Measurements from ENCODE around the gene CHST11. TPM values are rescaled to one million over a fixed set of nuclear protein-coding genes. Genes with fewer than 3 reads are reported as not detected.

The CHST11 gene
- total and polyA plus RNA-seq, 9 of the 15 experiments (the other 6 are each of a cell fraction or from before 2014, with no cell fraction given), result 2.3 to 38.7 (median 15.0) TPM

DNA sequence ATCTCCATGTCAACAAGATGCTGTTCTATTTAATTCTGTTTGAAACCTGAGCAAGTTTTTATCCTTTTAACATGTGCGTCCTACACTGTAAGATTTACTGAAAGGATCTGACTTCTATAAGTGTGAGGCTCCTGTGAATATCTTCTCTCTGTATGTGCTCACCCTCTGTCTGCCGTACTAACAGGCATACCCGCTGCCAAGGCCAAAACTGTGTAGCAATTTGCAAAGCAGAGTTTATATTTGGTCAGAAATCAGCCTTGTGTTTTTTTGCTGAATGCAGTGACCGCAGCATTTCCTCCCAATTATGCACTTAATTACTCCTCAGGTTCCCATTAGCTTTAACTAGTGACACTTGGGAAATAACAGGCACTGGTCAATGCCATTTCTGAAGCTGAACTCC, 12.3 kb downstream of the CHST11 start:
- DNase-seq (ENCODE audit: extremely low read depth in 1 of 4, low spot score in 3 of 4) (no peak), FAIRE-seq (no peak), ATAC-seq (no peak)
- no peak overlapping the region for H3K4me3 ChIP-seq
- H2AFZ ChIP-seq (ENCODE audit: low read depth, low read length), result no peak overlapping the region
- no peaks in the 10 kb centered on the region for H3K9me3 ChIP-seq (replicated peaks; ENCODE audit: control insufficient read depth, insufficient read depth, low read depth, low read length)
- H3K27me3 ChIP-seq (ENCODE audit: control insufficient read depth in 2 of 2, insufficient read depth in 2 of 2, low read length in 2 of 2), result no peaks in the 10 kb centered on the region
- POLR2A ChIA-PET, result interaction anchor here (0.7 to 1.3 kb wide), 2 partner anchors 10 to 132 kb away, joined by 3 read pairs; no protein-coding TSS in a partner anchor
- in situ Hi-C loops (cut with MboI), result no loop called here
- peaks cover 95% of the 10 kb centered on the region for H3K79me2 ChIP-seq (ENCODE audit: control insufficient read depth, insufficient read depth, low read length)
- H3K27ac ChIP-seq (ENCODE audit: extremely low read depth, low read depth, low read length), result no peak overlapping the region
- no peak overlapping the region for H3K4me2 ChIP-seq (ENCODE audit: insufficient read depth, low read length)
- BruUV-seq (replicated peaks), result no TSS peak
- intact Hi-C loops (cut with micrococcal nuclease), result loop anchor here (5.0 kb wide), 1 partner anchor 43 kb away; no protein-coding TSS in a partner anchor
- H4K20me1 ChIP-seq (replicated peaks; ENCODE audit: control insufficient read depth, insufficient read depth, low read length), result no peaks in the 10 kb centered on the region
- H3K9me1 ChIP-seq (ENCODE audit: control insufficient read depth, insufficient read depth, low read length), result no peaks in the 10 kb centered on the region
- no peak overlapping the region for H3K9ac ChIP-seq (ENCODE audit: insufficient read depth in 1 of 2, low read depth in 2 of 2, low read length in 2 of 2)
- TF ChIP-seq ZNF165 (CRISPR knock-in tag; IDR thresholded peaks at IDR 0.05; ENCODE audit: borderline replicate concordance) (no peak), ZNF354B (CRISPR knock-in tag; IDR thresholded peaks at IDR 0.05) (no peak), PYGO2 (tag; IDR thresholded peaks at IDR 0.05) (no peak), HNRNPL (IDR thresholded peaks at IDR 0.05; ENCODE audit: low read depth, low read length) (no peak), TBP (optimal IDR thresholded peaks at IDR 0.05; ENCODE audit: low read depth, low read length) (no peak), EP300 (IDR thresholded peaks at IDR 0.05; ENCODE audit: low read length) (no peak), SOX6 (IDR thresholded peaks at IDR 0.05) (no peak), NFRKB (IDR thresholded peaks at IDR 0.05; ENCODE audit: low read depth) (no peak), MXI1 (IDR thresholded peaks at IDR 0.05; ENCODE audit: low read depth, low read length) (no peak), TFE3 (CRISPR knock-in tag; IDR thresholded peaks at IDR 0.05) (no peak), E2F6 (IDR thresholded peaks at IDR 0.05; ENCODE audit: borderline replicate concordance in 1 of 2, extremely low read depth in 1 of 2, insufficient read depth in 1 of 2, insufficient read length in 1 of 2, low read depth in 1 of 2, low read length in 1 of 2, poor library complexity in 1 of 2, severe bottlenecking in 1 of 2) (no peak), ZNF395 (CRISPR knock-in tag; IDR thresholded peaks at IDR 0.05) (no peak)
- TF ChIP-seq, protein P1, sequence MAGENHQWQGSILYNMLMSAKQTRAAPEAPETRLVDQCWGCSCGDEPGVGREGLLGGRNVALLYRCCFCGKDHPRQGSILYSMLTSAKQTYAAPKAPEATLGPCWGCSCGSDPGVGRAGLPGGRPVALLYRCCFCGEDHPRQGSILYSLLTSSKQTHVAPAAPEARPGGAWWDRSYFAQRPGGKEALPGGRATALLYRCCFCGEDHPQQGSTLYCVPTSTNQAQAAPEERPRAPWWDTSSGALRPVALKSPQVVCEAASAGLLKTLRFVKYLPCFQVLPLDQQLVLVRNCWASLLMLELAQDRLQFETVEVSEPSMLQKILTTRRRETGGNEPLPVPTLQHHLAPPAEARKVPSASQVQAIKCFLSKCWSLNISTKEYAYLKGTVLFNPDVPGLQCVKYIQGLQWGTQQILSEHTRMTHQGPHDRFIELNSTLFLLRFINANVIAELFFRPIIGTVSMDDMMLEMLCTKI (IDR thresholded peaks at IDR 0.05; ENCODE audit: partially characterized antibody), result no peak
- TF ChIP-seq, protein P2, sequence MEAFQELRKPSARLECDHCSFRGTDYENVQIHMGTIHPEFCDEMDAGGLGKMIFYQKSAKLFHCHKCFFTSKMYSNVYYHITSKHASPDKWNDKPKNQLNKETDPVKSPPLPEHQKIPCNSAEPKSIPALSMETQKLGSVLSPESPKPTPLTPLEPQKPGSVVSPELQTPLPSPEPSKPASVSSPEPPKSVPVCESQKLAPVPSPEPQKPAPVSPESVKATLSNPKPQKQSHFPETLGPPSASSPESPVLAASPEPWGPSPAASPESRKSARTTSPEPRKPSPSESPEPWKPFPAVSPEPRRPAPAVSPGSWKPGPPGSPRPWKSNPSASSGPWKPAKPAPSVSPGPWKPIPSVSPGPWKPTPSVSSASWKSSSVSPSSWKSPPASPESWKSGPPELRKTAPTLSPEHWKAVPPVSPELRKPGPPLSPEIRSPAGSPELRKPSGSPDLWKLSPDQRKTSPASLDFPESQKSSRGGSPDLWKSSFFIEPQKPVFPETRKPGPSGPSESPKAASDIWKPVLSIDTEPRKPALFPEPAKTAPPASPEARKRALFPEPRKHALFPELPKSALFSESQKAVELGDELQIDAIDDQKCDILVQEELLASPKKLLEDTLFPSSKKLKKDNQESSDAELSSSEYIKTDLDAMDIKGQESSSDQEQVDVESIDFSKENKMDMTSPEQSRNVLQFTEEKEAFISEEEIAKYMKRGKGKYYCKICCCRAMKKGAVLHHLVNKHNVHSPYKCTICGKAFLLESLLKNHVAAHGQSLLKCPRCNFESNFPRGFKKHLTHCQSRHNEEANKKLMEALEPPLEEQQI (IDR thresholded peaks at IDR 0.05), result no peak
- CTCF ChIA-PET (ENCODE audit: low intra/inter-chr PET ratio), result no interaction called here
- peaks cover 7% of the 10 kb centered on the region for H3K36me3 ChIP-seq (ENCODE audit: control insufficient read depth, insufficient read depth, low read length)
- H3K4me1 ChIP-seq (replicated peaks in 1 of 2; ENCODE audit: control insufficient read depth in 2 of 2, insufficient read depth in 2 of 2, low read length in 2 of 2), result peaks cover 17 to 66% of the 10 kb centered on the region in 2 experiments
- 85% methylated on average over 4 of the region's 4 CpGs for WGBS (ENCODE audit: insufficient coverage, low coverage, missing lambda C conversion rate)
